ACC112 (cell line): ENCODE data around the gene AAK1.

ENCODE experiments used
- H2AFZ ChIP-seq: fragments of 200-600 bp; sonication (generic); one replicate; pipeline ENCODE4 v1.6.0; 2017; ENCODE audit warnings: antibody characterized with exemption, low read length; ENCODE audit not compliant: unreplicated experiment
- H3K27ac ChIP-seq: fragments of 200-600 bp; sonication (generic); 2 replicates; pipeline ENCODE4 v1.5.1; 2014; ENCODE audit warnings: low read depth, mild to moderate bottlenecking, antibody characterized with exemption, low read length, moderate library complexity
- H3K27me3 ChIP-seq: fragments of 200-600 bp; sonication (generic); 2 replicates; pipeline ENCODE4 v1.6.1; 2014; ENCODE audit warnings: mild to moderate bottlenecking, antibody characterized with exemption, low read length, moderate library complexity, mixed read lengths; ENCODE audit not compliant: insufficient read depth
- H3K36me3 ChIP-seq: fragments of 200-600 bp; sonication (generic); 2 replicates; pipeline ENCODE4 v1.6.1; 2016; ENCODE audit warnings: mild to moderate bottlenecking, antibody characterized with exemption, low read length, moderate library complexity, mixed read lengths; ENCODE audit not compliant: insufficient read depth
- H3K4me1 ChIP-seq: fragments of 200-600 bp; sonication (generic); one replicate; pipeline ENCODE4 v1.6.1; 2016; ENCODE audit warnings: low read length, mixed read lengths; ENCODE audit not compliant: insufficient read depth, unreplicated experiment, control insufficient read depth
- H3K4me3 ChIP-seq: fragments of 200-600 bp; sonication (generic); 2 replicates; pipeline ENCODE4 v1.5.1; 2014; ENCODE audit warnings: mild to moderate bottlenecking, low read depth, low read length
- H3K79me2 ChIP-seq: fragments of 200-600 bp; sonication (generic); one replicate; pipeline ENCODE4 v1.6.0; 2016; ENCODE audit warnings: low read length; ENCODE audit not compliant: control insufficient read depth, unreplicated experiment, insufficient read depth

The AAK1 gene

DNA sequence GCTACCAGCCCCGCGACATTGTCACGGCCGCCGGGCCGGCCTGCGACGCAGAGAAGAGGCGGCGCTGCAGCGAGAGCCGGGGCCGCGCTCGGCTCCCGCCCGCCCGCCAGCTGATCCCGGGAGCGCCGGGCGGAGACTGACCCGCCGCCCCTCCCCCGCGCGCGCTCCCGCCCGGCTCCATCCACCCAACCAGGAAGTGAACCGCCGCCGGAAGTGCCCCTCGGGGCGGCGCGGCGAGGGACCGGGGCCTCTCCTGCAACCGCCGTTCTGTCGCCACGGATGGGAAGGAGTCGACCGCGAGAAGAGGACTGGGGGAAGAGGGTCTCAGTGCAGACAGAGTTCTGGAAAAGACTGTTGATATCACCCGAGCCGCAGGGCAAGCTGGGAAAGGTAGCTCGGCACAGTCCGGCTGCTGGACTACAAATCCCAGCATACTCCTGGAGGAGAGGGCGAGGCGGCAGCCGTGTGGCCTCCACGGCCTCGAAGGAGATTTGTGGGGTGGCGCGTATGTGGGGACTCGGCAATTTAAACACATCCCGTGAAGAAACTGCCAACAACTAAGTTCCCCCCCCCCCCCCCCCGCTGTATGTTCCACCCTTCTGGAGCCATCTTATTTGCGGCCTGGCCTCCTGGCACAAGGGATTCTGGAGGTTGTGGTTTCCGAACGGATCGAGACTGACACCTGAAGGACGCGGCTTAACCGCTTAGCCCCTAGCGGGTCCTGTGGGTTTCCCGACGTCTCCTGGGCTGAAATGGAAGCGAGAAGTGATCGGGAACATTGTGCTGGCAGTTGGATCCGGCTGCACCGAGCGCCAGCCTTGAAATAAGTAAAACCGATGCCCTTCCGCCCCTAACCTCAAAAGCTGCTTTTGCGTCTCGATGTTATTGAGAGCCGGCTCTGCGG, at the start of gene AAK1:
Gene AAK1 (minus strand): TSS at position 138 of the 904 bp plus-strand sequence. CDS start 699 bp downstream, outside the sequence.
- H3K27me3 ChIP-seq = no peaks in the 10 kb centered on the region
- H2AFZ ChIP-seq = peak within 1 kb of the TSS; percentile 93
- peaks cover 48% of the 10 kb centered on the region for H3K79me2 ChIP-seq
- no peaks in the 10 kb centered on the region; the same call in 1 of the 2 replicates for H3K36me3 ChIP-seq
- H3K4me3 ChIP-seq = peak within 1 kb of the TSS; percentile 86
- peaks cover 27% of the 10 kb centered on the region for H3K4me1 ChIP-seq
- peak within 1 kb of the TSS; percentile 93 for H3K27ac ChIP-seq

DNA sequence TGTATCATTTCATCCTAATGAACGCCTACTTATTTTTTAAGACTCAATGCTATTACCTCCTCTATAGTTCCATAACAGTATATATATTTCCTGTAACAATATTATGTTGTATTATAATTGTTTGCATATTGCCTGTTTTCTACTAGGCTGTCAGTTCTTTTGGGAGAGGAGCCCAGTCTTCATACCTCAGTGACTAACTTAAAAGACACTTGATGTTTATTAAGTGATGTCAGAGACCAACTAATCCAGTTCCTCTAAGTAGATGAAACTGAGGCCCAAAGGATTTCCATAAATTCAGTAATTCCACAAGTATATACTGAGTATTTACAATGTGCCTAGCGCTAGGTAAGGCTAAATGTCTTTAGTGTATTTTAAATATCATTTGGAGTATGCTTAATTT, 48.9 kb upstream of the AAK1 start:
- Histone ChIP-seq H3K36me3 (no peaks in the 10 kb centered on the region), H3K4me3 (no peak overlapping the region), H3K27ac (no peak overlapping the region), H3K79me2 (no peaks in the 10 kb centered on the region), H3K27me3 (no peaks in the 10 kb centered on the region), H2AFZ (no peak overlapping the region), H3K4me1 (peaks cover 23% of the 10 kb centered on the region)

DNA sequence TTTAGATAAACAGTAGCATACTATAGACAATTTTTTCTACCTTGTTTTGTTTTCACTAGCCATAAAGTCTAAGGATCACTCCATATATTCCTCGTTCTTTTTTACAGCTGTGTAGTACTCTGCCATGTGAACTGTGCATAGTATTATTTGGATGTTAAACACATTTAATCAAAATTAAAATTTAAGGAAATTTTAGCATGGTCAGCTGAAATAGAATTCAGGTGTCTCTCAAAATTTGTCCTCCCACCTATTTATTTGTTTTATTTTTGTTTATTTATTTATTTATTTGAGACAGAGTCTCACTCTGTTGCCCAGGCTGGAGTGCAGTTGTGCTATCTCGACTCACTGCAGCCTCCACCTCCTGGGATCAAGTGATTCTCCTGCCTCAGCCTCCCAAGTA, 46.4 kb upstream of the AAK1 start:
- Histone ChIP-seq H3K4me1 (peaks cover 9% of the 10 kb centered on the region), H3K36me3 (no peaks in the 10 kb centered on the region), H3K27ac (no peak overlapping the region), H3K79me2 (no peaks in the 10 kb centered on the region), H3K27me3 (no peaks in the 10 kb centered on the region), H3K4me3 (no peak overlapping the region), H2AFZ (no peak overlapping the region)

DNA sequence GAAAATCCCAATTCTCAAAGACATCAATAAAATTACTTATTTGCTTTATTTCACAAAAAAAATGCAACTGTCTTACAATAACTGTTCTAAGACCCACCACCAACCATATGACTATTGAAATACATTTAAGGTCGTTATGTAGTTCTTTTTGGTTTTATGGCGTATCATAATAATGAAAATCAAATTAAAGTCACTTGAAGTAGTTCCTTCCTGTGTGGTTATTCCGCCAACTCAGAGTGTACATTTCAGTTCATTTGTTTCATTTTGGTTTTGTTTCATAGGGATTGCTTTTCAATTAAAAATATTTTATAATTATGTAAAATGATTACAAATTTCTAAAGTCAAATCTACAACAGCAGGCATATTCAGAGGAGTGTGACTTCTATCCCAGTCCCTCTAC, 45.9 kb upstream of the AAK1 start:
- Histone ChIP-seq H2AFZ (no peak overlapping the region), H3K4me3 (no peak overlapping the region), H3K36me3 (no peaks in the 10 kb centered on the region), H3K79me2 (no peaks in the 10 kb centered on the region), H3K27me3 (no peaks in the 10 kb centered on the region), H3K27ac (no peak overlapping the region), H3K4me1 (peaks cover 7% of the 10 kb centered on the region)

DNA sequence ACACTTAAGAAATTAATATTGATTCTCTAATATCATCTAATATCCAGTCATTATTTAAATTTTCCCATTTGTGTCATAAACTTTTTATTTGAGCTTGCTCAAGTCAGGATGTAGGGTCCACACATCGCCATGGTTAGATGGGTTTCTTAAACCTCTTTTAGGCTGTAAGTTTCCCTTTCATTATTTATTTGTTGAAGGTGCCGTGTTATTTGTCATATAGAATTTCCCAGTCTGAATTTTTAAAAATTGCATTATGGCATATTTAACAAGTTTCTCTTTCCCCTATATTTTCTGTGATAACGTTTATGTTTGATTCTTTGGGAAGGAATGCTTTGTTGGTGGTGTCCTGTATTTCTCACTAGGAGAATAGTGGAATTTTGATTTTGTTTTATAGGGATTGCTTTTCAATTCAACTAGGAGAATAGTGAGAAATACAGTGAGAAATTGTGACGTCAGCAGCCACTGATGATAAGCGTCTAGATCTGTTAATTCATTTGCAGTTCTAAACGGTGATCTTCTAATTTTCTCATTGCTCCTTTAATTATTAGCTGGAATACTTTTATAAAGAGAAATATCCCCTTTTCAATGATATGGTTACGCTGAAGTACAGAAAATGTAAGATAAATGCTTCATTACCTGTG, 44.6 kb upstream of the AAK1 start:
- no peak overlapping the region for H3K27ac ChIP-seq

DNA sequence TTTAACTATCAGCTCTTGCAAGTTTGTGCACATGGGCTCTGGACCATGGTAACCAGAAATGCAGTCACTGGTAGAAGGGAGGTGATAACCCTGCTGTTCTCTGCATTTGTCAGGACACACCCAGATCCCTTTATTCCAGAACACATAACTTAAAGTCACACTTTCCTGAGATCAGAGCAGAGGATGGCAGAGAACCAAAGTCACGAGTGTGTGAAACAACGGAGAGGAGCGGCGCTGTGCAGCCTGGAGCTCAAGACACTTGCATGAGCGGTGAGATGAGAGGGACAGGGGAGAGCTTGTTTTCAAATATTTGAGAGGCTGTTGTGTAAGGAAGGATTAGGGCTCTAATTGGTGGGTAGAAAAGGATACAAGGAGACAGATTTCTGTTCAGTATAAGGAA, 43.3 kb upstream of the AAK1 start:
- Histone ChIP-seq H3K36me3 (no peaks in the 10 kb centered on the region), H3K4me1 (peaks cover 12% of the 10 kb centered on the region), H3K79me2 (no peaks in the 10 kb centered on the region), H3K27me3 (no peaks in the 10 kb centered on the region), H3K4me3 (no peak overlapping the region), H3K27ac (no peak overlapping the region), H2AFZ (no peak overlapping the region)

More for the DNA sequence above, 44.6 kb upstream of the AAK1 start:
- no peaks in the 10 kb centered on the region for H3K27me3 ChIP-seq
- no peak overlapping the region for H2AFZ ChIP-seq
- no peak overlapping the region for H3K4me3 ChIP-seq
- peaks cover 13% of the 10 kb centered on the region for H3K4me1 ChIP-seq
- no peaks in the 10 kb centered on the region for H3K79me2 ChIP-seq
- no peaks in the 10 kb centered on the region for H3K36me3 ChIP-seq

DNA sequence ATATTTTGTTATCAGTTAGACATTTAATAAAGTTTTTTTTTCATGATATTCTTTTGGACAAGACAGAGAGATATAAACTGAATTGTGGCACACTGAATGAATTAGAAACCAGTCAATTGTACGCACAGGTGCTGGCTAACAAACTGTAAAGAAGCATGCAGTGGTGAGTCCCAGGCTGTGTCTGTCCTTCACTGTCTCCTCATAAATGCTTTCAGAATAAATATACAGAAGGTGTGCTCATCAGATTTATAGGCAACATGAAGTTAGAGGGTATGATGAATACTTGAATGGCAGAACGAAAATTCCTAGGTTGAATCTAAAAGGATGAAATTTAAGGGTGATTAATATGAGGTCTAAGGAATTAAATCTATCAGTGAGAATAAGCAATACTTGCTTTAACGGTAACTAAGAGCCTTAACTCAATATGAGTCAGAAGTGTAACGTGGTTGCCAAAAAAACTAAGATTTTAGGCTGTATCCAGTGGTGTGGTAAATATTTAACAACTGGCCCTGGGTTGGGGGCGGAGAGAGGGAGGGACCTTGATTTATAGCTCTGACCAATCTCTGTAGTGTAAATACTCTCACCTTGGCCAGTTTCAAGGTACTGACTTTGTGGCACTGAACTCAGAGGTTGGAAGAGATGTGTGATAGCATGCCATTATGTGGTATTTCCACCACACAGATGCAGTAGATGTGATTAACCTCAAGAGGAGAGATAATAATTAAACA, 41.9 kb upstream of the AAK1 start:
- Histone ChIP-seq H3K4me3 (no peak overlapping the region), H3K27ac (no peak overlapping the region), H3K36me3 (no peaks in the 10 kb centered on the region), H3K27me3 (no peaks in the 10 kb centered on the region), H3K4me1 (peaks cover 12% of the 10 kb centered on the region), H2AFZ (no peak overlapping the region), H3K79me2 (no peaks in the 10 kb centered on the region)

DNA sequence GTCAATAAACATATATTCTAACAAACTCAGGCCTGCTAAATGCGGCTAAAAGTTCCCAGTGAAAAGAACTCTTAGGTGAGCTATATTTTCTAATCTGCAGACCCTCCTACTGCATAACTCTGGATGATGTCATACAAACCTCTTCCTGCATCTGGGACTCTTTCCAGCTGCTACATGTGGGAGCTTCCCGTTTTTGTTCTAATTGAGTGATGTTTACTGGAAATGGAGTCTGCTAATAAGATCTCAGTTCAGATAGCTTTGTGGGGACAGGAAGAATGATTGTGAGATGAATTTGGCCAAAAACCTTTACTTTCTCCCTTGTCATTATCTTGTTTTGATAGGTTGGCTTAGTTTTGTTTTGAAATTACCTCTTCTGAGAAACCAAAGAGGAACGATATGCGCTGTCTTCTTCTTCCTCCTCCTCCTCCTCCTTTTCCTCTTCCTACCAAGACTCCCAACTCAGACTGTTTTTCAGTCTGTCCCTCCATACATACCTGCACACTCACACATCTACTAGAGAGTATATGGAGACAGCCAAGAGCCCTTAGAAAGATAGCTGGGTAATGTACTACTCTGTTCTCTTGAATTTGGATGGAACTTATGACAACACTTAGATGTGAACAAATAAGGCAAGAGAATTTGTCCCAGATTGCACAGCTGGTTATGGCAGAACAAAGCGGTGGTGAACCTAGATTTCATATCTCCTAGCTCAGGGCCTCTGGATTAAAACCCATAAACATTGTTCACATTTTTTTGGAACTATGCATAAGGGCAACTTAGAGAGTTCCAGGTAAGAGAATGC, 39.8 kb upstream of the AAK1 start:
- Histone ChIP-seq H3K27ac (no peak overlapping the region), H2AFZ (peak overlapping the region; percentile 85), H3K27me3 (no peaks in the 10 kb centered on the region), H3K79me2 (no peaks in the 10 kb centered on the region), H3K4me3 (peak overlapping the region; percentile 11; the same call in 1 of the 2 replicates), H3K4me1 (peaks cover 12% of the 10 kb centered on the region), H3K36me3 (no peaks in the 10 kb centered on the region)

DNA sequence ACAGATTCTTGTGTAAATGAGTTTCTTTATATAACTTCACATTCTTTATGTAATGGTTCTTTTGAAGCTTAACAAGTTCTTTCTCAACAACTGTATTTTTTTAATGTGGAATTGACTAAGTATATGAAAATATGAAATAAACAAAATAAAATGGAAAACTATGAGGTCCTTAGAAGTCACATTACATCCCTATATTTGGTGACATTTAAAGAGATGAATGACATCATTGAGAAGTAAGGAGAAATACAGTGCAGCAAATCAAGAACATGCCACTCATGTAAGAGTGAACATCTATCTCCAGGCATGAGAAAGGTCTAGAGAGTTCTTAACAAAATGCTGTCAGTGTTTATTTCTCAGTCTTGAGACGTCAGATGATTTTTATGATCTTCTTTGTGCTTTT, 39.0 kb upstream of the AAK1 start:
- H2AFZ ChIP-seq = no peak overlapping the region
- no peak overlapping the region for H3K27ac ChIP-seq
- H3K4me1 ChIP-seq = peaks cover 12% of the 10 kb centered on the region
- H3K27me3 ChIP-seq = no peaks in the 10 kb centered on the region
- H3K79me2 ChIP-seq = no peaks in the 10 kb centered on the region
- no peaks in the 10 kb centered on the region for H3K36me3 ChIP-seq
- no peak overlapping the region for H3K4me3 ChIP-seq
